Left lobe of liver (tissue), 1 donor: ENCODE results near the gene CSRNP3. TPM values are rescaled to one million over a fixed set of nuclear protein-coding genes. Genes with fewer than 3 reads are reported as not detected.

ENCODE experiments used
- total RNA-seq: library from RNA; stranded (reverse); gene quantifications from one replicate; pipeline ENCODE4 v1.2.1, GENCODE V29; 2021
- donor health status: DM: no; HTN: yes; CAD: no.

Gene CSRNP3
- total RNA-seq, 1 donor from 2014 or later = 2.6 TPM

Other genes with a start within 250 kb of the CSRNP3 start
- gene SCN2A, start 230.3 kb upstream of the CSRNP3 start, total RNA-seq = 0.05 TPM